ENCODE results near the gene ERICH6.
A peak's percentile ranks its signal among the peaks of the same experiment; 100 is the strongest.

The ERICH6 gene

DNA sequence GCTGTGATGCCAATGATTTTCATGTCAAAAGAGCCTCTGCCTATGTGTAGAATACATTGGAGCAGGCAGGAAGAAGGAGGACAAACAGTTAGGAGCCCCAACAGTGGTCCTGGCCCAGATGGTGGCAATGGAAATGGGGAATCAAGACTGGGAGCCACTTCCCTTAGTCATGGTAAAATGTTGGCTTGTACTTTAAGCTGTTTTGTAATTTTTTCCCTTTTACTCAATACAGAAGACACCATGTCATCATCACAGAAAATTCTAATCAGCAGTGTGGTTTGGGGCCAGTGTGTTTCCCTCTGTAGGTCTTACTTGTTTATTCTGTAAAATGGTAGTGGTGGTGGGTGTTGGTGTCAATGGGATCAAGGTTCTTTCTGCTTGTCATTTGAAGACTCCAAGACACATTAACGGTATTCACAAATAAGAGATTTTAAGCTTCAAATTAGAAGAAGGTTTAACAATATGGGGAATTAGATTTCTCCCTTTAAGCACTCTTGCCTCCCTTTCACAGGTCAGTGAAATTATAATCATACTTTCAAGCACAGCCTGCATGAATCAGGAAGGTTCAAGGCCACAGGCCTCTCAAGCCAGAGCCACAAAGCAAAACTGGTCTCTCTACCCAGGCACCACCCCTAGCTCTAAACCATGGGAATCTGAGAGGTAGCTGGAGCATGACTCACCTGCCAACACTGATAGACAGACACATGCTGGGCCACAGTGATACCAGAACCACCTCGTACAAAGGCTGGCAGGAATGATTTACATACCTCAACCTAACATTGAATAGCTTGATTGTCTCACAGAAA is 34.4 kb upstream of the ERICH6 start:
- H3K27ac ChIP-seq = peak overlapping the region in 1 of 21 experiments; percentile 12
- no peak overlapping the region for H3K4me3 ChIP-seq

GRCh38 chr3:150736903-150737832 is 33.4 kb upstream of the ERICH6 start:
- H3K4me3 ChIP-seq = no peak overlapping the region
- no peak overlapping the region for H3K27ac ChIP-seq

DNA sequence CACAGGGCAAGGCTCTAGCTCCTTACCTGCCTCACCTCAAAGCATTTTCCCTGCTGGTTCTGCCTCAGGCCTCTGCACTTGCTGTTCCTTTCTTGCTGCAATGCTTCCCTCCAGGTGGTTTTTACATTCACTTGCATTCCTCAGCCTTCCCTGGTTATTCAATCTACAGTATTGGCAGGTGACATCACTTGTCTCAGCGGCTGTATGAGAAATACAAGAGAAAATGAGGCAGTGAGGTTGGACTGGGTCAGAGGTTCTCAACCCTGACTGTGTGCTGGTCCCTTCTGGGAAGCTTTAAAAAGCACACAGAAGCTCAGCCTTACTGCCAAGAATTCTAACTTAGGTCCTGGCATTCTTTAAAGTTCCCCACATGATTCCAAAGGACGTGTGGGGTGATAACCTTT is 32.6 kb upstream of the ERICH6 start:
- no peak overlapping the region for H3K4me3 ChIP-seq
- no peak overlapping the region for H3K27ac ChIP-seq

GRCh38 chr3:150734795-150735119 is 31.0 kb upstream of the ERICH6 start:
- Histone ChIP-seq H3K4me3 (no peak overlapping the region), H3K27ac (no peak overlapping the region)

GRCh38 chr3:150733936-150734794 is 30.4 kb upstream of the ERICH6 start:
- peak overlapping the region in 1 of 21 experiments; percentile 29 for H3K27ac ChIP-seq
- H3K4me3 ChIP-seq = no peak overlapping the region

DNA sequence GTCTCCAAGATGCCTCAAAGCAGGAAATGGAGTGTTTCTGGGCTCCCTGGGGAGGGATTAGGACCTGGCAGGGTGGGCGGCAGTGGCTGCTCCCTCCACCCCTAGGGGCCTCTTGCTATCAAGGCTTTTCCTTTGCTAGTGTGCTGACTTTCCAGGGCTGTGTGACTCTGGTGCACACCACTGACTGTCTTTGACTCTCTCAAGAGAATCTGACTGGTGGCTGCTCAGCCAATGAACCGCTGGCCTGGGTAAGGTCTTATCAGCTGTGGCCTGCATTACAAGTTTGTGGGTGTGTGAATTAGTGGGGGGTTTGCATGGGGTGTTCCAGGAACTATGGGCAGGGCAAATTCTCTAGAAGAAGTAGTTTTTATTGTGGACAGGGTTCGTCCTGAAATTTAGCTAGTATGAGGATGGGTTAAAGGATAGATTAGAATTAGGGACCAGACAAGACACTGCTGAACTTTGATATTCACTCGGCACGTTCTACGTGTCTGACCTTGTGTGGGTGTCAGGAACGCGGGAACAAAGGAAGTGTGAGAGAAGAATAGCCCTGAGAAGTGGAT is 29.7 kb upstream of the ERICH6 start:
- Histone ChIP-seq H3K27ac (peak overlapping the region in 1 of 21 experiments; percentile 29), H3K4me3 (no peak overlapping the region)

DNA sequence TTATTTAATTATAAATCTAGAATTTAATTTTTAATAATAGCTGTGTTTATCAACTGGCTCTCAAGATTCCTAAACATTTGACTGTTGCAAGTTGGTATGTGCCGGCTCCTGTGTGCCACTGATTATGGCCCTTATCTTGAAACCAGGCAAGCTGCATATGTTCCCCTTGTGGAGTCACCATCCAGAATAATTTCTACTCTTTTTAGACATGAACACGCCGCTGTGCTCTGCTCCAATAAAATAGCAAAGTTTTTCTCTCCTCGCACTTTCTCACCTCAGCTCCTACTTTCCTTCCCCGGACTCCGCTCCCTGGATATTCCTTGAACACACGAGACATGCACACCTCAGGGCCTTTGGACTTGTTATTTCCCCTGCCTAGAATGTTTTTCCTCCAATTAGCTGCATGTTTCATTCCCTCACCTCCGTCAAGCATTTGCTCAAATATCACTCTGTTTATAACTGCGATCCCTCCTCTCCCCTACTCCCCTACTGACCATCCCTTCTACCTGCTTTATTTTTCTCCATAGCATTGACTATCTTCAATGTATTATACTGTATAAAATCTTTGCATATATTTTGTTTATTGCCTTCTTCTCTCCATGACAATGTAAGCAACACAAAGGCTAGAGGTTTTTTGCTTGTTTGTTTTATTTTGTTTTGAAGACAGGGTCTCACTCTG is 26.1 kb upstream of the ERICH6 start:
- Histone ChIP-seq H3K4me3 (no peak overlapping the region), H3K27ac (no peak overlapping the region)

- H3K27ac ChIP-seq = peak overlapping the region in 4 of 21 experiments; percentile 19 to 61 (median 36)
- no peak overlapping the region for H3K4me3 ChIP-seq
These were observed 24.2 kb upstream of the ERICH6 start for GRCh38 chr3:150727653-150728502.

- Histone ChIP-seq H3K27ac (peak overlapping the region in 10 of 21 experiments; percentile 8 to 70 (median 51)), H3K4me3 (no peak overlapping the region)
These were observed 21.8 kb upstream of the ERICH6 start for GRCh38 chr3:150725548-150725947.

- H3K27ac ChIP-seq = peak overlapping the region in 2 of 21 experiments; percentile 10 to 48
- H3K4me3 ChIP-seq = no peak overlapping the region
These were observed 20.2 kb upstream of the ERICH6 start for GRCh38 chr3:150723946-150724345.

DNA sequence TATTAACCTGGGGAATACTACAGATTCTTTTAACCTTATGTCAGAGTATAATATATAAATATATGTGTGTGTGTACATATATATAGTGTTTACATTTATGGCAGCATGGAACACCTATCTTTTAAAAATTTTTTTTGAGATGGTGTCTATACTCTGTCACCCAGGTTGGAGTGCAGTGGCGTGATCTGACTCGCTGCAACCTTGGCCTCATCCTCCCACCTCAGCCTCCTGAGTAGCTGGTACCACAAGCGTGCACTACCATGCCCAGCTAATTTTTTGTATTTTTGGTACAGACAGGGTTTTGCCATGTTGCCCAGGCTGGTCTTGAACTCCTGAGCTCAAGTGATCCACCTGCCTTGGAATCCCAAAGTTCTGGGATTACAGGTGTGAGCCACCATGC is 18.5 kb upstream of the ERICH6 start:
- Histone ChIP-seq H3K27ac (no peak overlapping the region), H3K4me3 (no peak overlapping the region)

- Histone ChIP-seq H3K27ac (no peak overlapping the region), H3K4me3 (no peak overlapping the region)
These were observed 17.8 kb upstream of the ERICH6 start for GRCh38 chr3:150721285-150722130.

- Histone ChIP-seq H3K4me3 (no peak overlapping the region), H3K27ac (no peak overlapping the region)
These were observed 16.7 kb upstream of the ERICH6 start for GRCh38 chr3:150720444-150720843.

GRCh38 chr3:150710097-150710496 is 6.4 kb upstream of the ERICH6 start:
- no peak overlapping the region for H3K27ac ChIP-seq
- H3K4me3 ChIP-seq = no peak overlapping the region

DNA sequence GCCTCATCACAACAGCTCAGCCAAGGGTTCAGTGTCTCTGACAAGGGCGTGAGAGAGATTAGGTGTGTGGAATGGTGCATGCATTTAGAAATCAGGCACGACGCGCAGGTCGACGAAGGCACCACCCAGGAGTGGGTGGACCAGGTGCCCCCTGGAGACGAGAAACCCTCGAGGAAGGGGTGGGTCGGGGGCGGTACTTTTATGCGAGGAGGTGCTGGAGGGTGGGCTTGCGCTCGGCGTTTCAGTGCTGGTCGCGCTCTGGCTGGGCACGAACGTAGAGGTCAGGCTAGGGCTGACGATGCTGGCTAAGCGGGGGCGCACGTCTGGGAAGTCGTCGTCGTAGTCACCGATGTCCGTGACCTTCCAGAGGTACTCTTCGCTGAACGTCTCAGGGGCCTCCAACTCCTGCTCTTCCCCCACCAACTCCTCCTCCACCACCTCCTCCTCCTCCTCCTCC is 393 bp downstream of the ERICH6 start:
- peak overlapping the region; percentile 54 to 77 (median 56) for H3K4me3 ChIP-seq
- H3K27ac ChIP-seq = peak overlapping the region; percentile 47 to 92 (median 80)

- H3K4me3 ChIP-seq = no peak overlapping the region
- H3K27ac ChIP-seq = no peak overlapping the region
These were observed 4.6 kb downstream of the ERICH6 start for GRCh38 chr3:150699068-150699639.

- Histone ChIP-seq H3K27ac (no peak overlapping the region), H3K4me3 (no peak overlapping the region)
These were observed 6.1 kb downstream of the ERICH6 start for GRCh38 chr3:150697646-150698045.
